GM21529 (cell line): Measurements from ENCODE around the gene FAM20C.

Source experiments
- ATAC-seq: cut with Tn5 transposase; IDR thresholded peaks from one replicate; pipeline ENCODE4 v1.9.1; 2021; ENCODE audit not compliant: unreplicated experiment

Gene FAM20C

GRCh38 chr7:266851-267840, 74.8 kb downstream of the FAM20C start:
- no peak for ATAC-seq

GRCh38 chr7:268991-269390, 76.6 kb downstream of the FAM20C start:
- no peak for ATAC-seq

GRCh38 chr7:269721-270120, 77.3 kb downstream of the FAM20C start:
- no peak for ATAC-seq

- no peak for ATAC-seq
Observed at GRCh38 chr7:270351-270983, 78.1 kb downstream of the FAM20C start.

GRCh38 chr7:271266-272107, 79.1 kb downstream of the FAM20C start:
- ATAC-seq: no peak

- ATAC-seq: no peak
Observed at GRCh38 chr7:272108-272615, 79.8 kb downstream of the FAM20C start.

GRCh38 chr7:272631-273030, 80.3 kb downstream of the FAM20C start:
- no peak for ATAC-seq

- no peak for ATAC-seq
Observed at GRCh38 chr7:273327-273726, 81.0 kb downstream of the FAM20C start.

GRCh38 chr7:274266-274665, 81.9 kb downstream of the FAM20C start:
- ATAC-seq: no peak

- ATAC-seq: no peak
Observed at GRCh38 chr7:276230-276835, 84.0 kb downstream of the FAM20C start.

GRCh38 chr7:277228-277627, 84.9 kb downstream of the FAM20C start:
- ATAC-seq: no peak

- ATAC-seq: no peak
Observed at GRCh38 chr7:278081-278480, 85.7 kb downstream of the FAM20C start.

GRCh38 chr7:279821-280220, 87.5 kb downstream of the FAM20C start:
- no peak for ATAC-seq

GRCh38 chr7:280461-280860, 88.1 kb downstream of the FAM20C start:
- no peak for ATAC-seq

GRCh38 chr7:281637-282036, 89.3 kb downstream of the FAM20C start:
- ATAC-seq: no peak

- ATAC-seq: no peak
Observed at GRCh38 chr7:282621-283020, 90.2 kb downstream of the FAM20C start.

GRCh38 chr7:284762-285722, 92.7 kb downstream of the FAM20C start:
- ATAC-seq: no peak

- ATAC-seq: no peak
Observed at GRCh38 chr7:285731-286130, 93.4 kb downstream of the FAM20C start.

GRCh38 chr7:286266-286665, 93.9 kb downstream of the FAM20C start:
- ATAC-seq: no peak

- no peak for ATAC-seq
Observed at GRCh38 chr7:288671-289101, 96.3 kb downstream of the FAM20C start.
